Thoracic aorta (tissue), 2 donors: ENCODE measurements around the gene AIFM1. TPM values are rescaled to one million over a fixed set of nuclear protein-coding genes. Genes with fewer than 3 reads are reported as not detected.

Experiments used
- ATAC-seq: fragments of 150-250 bp; one replicate; pipeline ENCODE4 v1.8.0; 2017; ENCODE audit warnings: low read depth; ENCODE audit not compliant: insufficient number of reproducible peaks, low FRiP score
- DNase-seq: peaks from one replicate; pipeline ENCODE4 v3.0.0-alpha.2; 2020; ENCODE audit warnings: low spot score
- H3K27ac ChIP-seq, 2 donors: fragments of 200-600 bp; sonication (generic); 1 replicate in 1 of 2; 2 replicates in 1 of 2; pipeline ENCODE4 v1.5.1; 2016; ENCODE audit warnings: mild to moderate bottlenecking in 2 of 2, moderate library complexity in 2 of 2
- H3K27me3 ChIP-seq: fragments of 200-600 bp; sonication (generic); replicated peaks from 2 replicates; pipeline ENCODE4 v1.6.0; 2016; ENCODE audit warnings: mild to moderate bottlenecking; ENCODE audit not compliant: insufficient read depth
- H3K36me3 ChIP-seq: fragments of 200-600 bp; sonication (generic); one replicate; pipeline ENCODE4 v1.5.1; 2016
- H3K4me1 ChIP-seq, 2 donors: fragments of 200-600 bp; sonication (generic); 1 replicate in 1 of 2; 2 replicates in 1 of 2; pipeline versions ENCODE4 v1.5.1 to v1.6.0; 2016; ENCODE audit warnings: low read depth in 2 of 2, mild to moderate bottlenecking in 1 of 2; ENCODE audit not compliant: control insufficient read depth in 1 of 2
- H3K4me3 ChIP-seq: fragments of 200-600 bp; sonication (generic); 2 replicates; pipeline ENCODE4 v1.5.1; 2016; ENCODE audit warnings: mild to moderate bottlenecking
- H3K9me3 ChIP-seq: fragments of 200-600 bp; sonication (generic); 2 replicates; pipeline ENCODE4 v1.5.1; 2016
- total RNA-seq, 2 donors: library from RNA; depleted of rRNA; stranded (reverse); fragments of >200 nt; gene quantifications; one replicate each; pipeline versions ENCODE4 v1.1.0 to v1.2.3, GENCODE V29; 2016
- TF ChIP-seq, protein P1 (sequence below): fragments of 200-600 bp; sonication (generic); IDR thresholded peaks from one replicate; pipeline ENCODE4 v1.5.1; 2019; ENCODE audit warnings: antibody characterized with exemption

Gene AIFM1
- total RNA-seq, 2 donors from 2014 or later, result 11.4 to 13.6 TPM

DNA sequence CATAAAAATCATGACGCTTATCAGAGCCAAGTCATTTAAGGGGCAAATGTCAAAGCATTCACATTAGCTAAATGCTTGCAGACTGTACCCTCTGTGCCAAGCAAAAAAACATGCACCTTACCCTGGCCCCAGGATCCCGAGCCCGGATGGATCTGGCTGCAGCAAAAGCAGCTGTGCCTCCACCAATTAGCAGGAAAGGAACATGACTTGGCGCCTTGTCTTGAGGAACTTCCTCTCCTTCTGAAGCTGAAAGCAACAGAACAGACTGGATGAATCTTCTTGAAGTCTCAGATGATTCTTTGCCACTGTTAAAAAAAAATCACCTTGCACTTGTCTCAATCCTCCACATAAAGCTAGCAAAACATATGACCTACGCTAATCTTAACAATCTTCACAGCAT, 18.0 kb downstream of the AIFM1 start:
- ATAC-seq, result no peak
- TF ChIP-seq, protein P1, sequence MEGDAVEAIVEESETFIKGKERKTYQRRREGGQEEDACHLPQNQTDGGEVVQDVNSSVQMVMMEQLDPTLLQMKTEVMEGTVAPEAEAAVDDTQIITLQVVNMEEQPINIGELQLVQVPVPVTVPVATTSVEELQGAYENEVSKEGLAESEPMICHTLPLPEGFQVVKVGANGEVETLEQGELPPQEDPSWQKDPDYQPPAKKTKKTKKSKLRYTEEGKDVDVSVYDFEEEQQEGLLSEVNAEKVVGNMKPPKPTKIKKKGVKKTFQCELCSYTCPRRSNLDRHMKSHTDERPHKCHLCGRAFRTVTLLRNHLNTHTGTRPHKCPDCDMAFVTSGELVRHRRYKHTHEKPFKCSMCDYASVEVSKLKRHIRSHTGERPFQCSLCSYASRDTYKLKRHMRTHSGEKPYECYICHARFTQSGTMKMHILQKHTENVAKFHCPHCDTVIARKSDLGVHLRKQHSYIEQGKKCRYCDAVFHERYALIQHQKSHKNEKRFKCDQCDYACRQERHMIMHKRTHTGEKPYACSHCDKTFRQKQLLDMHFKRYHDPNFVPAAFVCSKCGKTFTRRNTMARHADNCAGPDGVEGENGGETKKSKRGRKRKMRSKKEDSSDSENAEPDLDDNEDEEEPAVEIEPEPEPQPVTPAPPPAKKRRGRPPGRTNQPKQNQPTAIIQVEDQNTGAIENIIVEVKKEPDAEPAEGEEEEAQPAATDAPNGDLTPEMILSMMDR, result no peak
- Histone ChIP-seq H3K4me1 (no peaks in the 10 kb centered on the region), H3K9me3 (no peaks in the 10 kb centered on the region), H3K27ac (no peak overlapping the region), H3K36me3 (no peaks in the 10 kb centered on the region), H3K27me3 (no peaks in the 10 kb centered on the region), H3K4me3 (no peak overlapping the region)
- no peak for DNase-seq

DNA sequence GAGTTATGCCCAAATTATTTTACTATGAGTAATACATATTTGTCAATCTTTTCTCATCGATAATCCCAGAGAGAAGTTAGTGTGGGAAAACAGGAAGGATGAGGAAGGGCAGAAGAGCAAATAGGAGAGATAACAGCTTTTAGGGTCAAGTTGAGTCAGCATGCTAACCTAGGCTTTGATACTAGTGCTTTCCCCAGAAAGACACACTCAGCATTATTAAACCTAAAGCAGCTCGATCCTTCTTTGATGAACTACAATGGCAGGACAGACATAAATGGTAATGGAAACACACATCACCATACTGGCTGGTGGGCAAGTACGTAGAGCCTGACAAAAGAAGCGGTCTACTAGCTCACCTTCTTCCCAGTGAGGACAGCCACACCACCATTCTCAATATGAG, 20.5 kb downstream of the AIFM1 start:
- no peak overlapping the region for H3K27ac ChIP-seq
- H3K4me3 ChIP-seq, result no peak overlapping the region
- TF ChIP-seq, protein P1, result no peak
- H3K27me3 ChIP-seq, result no peaks in the 10 kb centered on the region
- H3K9me3 ChIP-seq, result no peaks in the 10 kb centered on the region
- no peaks in the 10 kb centered on the region for H3K36me3 ChIP-seq
- ATAC-seq (no peak), DNase-seq (no peak)
- H3K4me1 ChIP-seq, result no peaks in the 10 kb centered on the region

DNA sequence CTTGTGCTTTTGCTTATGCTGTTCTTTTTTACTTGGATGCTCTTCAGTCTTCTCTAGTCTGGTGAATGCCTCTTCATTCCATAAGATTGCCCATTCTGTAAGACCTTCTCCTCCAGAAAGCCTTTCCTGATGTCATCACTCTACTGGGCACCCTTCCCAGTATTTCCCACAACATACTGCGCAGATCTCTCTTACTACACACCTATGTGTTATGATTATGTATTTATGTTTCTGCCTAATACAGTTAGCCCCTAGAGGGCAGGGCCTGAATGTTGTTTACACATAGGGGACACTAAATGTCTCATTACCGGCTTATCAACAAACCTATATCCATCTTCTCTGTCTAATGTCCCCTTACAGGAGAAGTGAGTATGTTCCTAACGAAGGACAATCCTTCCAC, 21.1 kb downstream of the AIFM1 start:
- Histone ChIP-seq H3K27ac (no peak overlapping the region), H3K36me3 (no peaks in the 10 kb centered on the region), H3K9me3 (no peaks in the 10 kb centered on the region), H3K27me3 (no peaks in the 10 kb centered on the region), H3K4me3 (no peak overlapping the region), H3K4me1 (no peaks in the 10 kb centered on the region)
- DNase-seq (no peak), ATAC-seq (no peak)
- TF ChIP-seq, protein P1, result no peak

DNA sequence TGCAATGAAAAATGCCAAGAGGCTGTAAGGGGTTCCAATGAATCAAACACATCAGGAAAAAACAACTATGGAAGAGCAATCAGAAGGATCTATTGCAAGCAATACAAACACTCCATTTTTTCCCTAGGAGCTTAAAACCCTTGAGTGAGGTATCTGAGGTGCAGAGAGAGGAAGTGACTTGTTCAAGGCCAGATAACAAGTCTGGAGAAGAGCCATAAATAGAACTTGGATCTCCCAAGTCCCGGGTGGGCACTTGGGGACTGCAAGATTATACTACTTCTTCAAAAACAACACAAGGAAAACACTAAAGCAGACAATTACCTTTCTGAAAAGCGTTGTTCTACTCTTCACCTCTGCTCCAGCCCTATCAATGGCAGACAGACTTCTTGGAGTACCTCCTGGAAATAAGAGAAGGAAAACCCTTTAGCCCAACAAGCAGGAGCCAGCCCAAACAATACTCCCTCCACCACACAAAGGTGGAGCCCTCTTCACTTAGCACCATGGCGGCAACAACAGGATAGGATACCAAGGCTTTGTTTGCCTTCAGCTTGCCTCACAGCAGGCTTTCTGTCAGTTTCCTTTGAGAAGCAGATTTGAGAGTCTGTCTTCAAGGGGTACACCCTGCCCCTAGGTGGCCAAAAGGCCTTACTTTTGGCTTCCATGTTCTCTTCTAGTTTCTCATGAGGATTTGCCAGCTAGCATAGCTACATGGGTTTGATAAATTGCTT, 26.0 kb downstream of the AIFM1 start:
- ATAC-seq, result no peak
- Histone ChIP-seq H3K4me1 (no peaks in the 10 kb centered on the region), H3K4me3 (no peak overlapping the region), H3K27ac (no peak overlapping the region), H3K9me3 (no peaks in the 10 kb centered on the region), H3K27me3 (no peaks in the 10 kb centered on the region), H3K36me3 (peaks cover 4% of the 10 kb centered on the region)
- TF ChIP-seq, protein P1, result no peak
- no peak for DNase-seq

DNA sequence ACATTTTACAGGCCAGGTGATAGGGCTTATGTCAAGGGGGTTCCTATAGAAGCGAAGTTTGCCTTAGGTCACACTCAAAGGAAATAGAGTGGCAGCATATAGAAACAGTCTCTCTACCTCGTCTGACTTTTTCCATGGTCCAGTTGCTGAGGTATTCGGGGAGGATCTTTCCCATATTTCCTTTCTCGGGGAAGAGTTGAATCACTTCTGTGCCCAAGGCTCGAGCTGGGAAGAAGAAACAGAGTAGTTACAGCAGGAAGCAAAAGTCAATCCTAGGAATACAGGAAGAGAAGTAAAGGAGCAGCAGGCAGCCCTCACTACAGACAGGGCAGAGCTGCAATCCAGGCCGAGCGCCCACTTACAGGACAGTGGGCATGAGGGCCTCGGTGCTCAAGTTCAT, 28.7 kb downstream of the AIFM1 start:
- Histone ChIP-seq H3K27me3 (no peaks in the 10 kb centered on the region), H3K4me1 (no peaks in the 10 kb centered on the region), H3K9me3 (no peaks in the 10 kb centered on the region), H3K4me3 (no peak overlapping the region), H3K36me3 (peaks cover 4% of the 10 kb centered on the region), H3K27ac (no peak overlapping the region)
- ATAC-seq (no peak), DNase-seq (no peak)
- TF ChIP-seq, protein P1, result no peak
